Nephron (organoid): ENCODE measurements around the gene SRRM2.

Experiments
- H3K27ac Mint-ChIP-seq, 3 experiments: 2 replicates each; pipeline ENCODE4 v1.8.0; 2020; ENCODE audit warnings: mixed read lengths in 3 of 3, mild to moderate bottlenecking in 2 of 3, moderate library complexity in 1 of 3
- H3K27me3 Mint-ChIP-seq: 2 replicates; pipeline ENCODE4 v1.8.0; 2021; ENCODE audit warnings: low read depth, mild to moderate bottlenecking, moderate library complexity, mixed read lengths
- H3K36me3 Mint-ChIP-seq: 2 replicates; pipeline ENCODE4 v1.8.0; 2020; ENCODE audit warnings: low read depth, mixed read lengths
- H3K4me1 Mint-ChIP-seq: 2 replicates; pipeline ENCODE4 v1.8.0; 2020; ENCODE audit warnings: mixed read lengths
- H3K4me3 Mint-ChIP-seq, 3 experiments: 2 replicates each; pipeline ENCODE4 v1.8.0; 2020; ENCODE audit warnings: mild to moderate bottlenecking in 3 of 3, mixed read lengths in 3 of 3, moderate library complexity in 2 of 3
- H3K9me3 Mint-ChIP-seq: 2 replicates; pipeline ENCODE4 v1.8.0; 2020; ENCODE audit warnings: mixed read lengths
- TF ChIP-seq, protein P1 (sequence below), 3 experiments: fragments of 200-600 bp; sonication (generic); IDR thresholded peaks; one replicate each; pipeline ENCODE4 v1.5.0; 2021; ENCODE audit warnings: antibody characterized with exemption in 3 of 3; ENCODE audit not compliant: unreplicated experiment in 3 of 3

SRRM2 gene

GRCh38 chr16:2734844-2735515 is 17.5 kb upstream of the SRRM2 start:
- Mint-ChIP-seq H3K27me3 (peaks cover 3% of the 10 kb centered on the region), H3K36me3 (no peaks in the 10 kb centered on the region), H3K9me3 (no peaks in the 10 kb centered on the region), H3K27ac (no peak overlapping the region), H3K4me1 (no peaks in the 10 kb centered on the region), H3K4me3 (no peak overlapping the region)
- TF ChIP-seq, protein P1, sequence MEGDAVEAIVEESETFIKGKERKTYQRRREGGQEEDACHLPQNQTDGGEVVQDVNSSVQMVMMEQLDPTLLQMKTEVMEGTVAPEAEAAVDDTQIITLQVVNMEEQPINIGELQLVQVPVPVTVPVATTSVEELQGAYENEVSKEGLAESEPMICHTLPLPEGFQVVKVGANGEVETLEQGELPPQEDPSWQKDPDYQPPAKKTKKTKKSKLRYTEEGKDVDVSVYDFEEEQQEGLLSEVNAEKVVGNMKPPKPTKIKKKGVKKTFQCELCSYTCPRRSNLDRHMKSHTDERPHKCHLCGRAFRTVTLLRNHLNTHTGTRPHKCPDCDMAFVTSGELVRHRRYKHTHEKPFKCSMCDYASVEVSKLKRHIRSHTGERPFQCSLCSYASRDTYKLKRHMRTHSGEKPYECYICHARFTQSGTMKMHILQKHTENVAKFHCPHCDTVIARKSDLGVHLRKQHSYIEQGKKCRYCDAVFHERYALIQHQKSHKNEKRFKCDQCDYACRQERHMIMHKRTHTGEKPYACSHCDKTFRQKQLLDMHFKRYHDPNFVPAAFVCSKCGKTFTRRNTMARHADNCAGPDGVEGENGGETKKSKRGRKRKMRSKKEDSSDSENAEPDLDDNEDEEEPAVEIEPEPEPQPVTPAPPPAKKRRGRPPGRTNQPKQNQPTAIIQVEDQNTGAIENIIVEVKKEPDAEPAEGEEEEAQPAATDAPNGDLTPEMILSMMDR (IDR thresholded peaks at IDR 0.05; ENCODE audit: unreplicated experiment in 3 of 3) = no peak

- no peaks in the 10 kb centered on the region for H3K36me3 Mint-ChIP-seq
- no peaks in the 10 kb centered on the region for H3K4me1 Mint-ChIP-seq
- H3K9me3 Mint-ChIP-seq = no peaks in the 10 kb centered on the region
- H3K27ac Mint-ChIP-seq = no peak overlapping the region
- H3K4me3 Mint-ChIP-seq = no peak overlapping the region
- H3K27me3 Mint-ChIP-seq = peaks cover 3% of the 10 kb centered on the region
- TF ChIP-seq, protein P1 (IDR thresholded peaks at IDR 0.05; ENCODE audit: unreplicated experiment in 3 of 3) = no peak
These were observed 15.8 kb upstream of the SRRM2 start for GRCh38 chr16:2736476-2737237.

- no peak overlapping the region for H3K27ac Mint-ChIP-seq
- H3K27me3 Mint-ChIP-seq = peaks cover 3% of the 10 kb centered on the region
- H3K4me3 Mint-ChIP-seq = no peak overlapping the region
- no peaks in the 10 kb centered on the region for H3K4me1 Mint-ChIP-seq
- no peaks in the 10 kb centered on the region for H3K9me3 Mint-ChIP-seq
- no peaks in the 10 kb centered on the region for H3K36me3 Mint-ChIP-seq
- TF ChIP-seq, protein P1 (IDR thresholded peaks at IDR 0.05; ENCODE audit: unreplicated experiment in 3 of 3) = no peak
These were observed 15.2 kb upstream of the SRRM2 start for GRCh38 chr16:2737238-2737605.

DNA sequence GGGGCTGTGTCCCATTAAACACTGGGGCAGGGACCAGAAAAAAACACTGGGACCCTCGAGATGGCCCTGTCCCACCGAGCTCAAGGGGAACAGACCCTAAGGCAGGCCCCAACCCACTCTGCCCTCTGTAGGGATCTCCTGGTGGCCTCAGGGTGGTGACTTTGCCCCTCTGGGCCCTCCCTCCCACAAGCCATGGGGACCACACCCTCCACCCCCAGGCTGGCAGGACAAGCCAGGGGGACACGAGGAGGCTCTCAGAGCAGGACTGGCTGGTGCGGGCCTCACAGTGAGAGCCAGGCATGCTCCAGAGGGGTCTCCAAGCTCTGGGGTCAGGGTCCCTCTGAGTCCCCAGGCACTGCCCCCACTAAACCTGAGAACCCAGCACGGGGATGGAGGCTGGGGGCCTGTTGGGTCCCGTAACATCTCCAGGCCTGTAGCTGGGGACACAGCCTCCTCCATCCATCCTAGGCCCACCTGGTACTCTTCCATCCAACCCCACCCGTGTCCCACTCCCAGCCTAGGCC is 14.5 kb upstream of the SRRM2 start:
- no peaks in the 10 kb centered on the region for H3K9me3 Mint-ChIP-seq
- no peaks in the 10 kb centered on the region for H3K36me3 Mint-ChIP-seq
- TF ChIP-seq, protein P1 (IDR thresholded peaks at IDR 0.05; ENCODE audit: unreplicated experiment in 3 of 3) = no peak
- H3K4me3 Mint-ChIP-seq = no peak overlapping the region
- no peaks in the 10 kb centered on the region for H3K4me1 Mint-ChIP-seq
- H3K27me3 Mint-ChIP-seq = peaks cover 3% of the 10 kb centered on the region
- H3K27ac Mint-ChIP-seq = no peak overlapping the region

GRCh38 chr16:2738615-2739014 is 13.8 kb upstream of the SRRM2 start:
- TF ChIP-seq, protein P1 (IDR thresholded peaks at IDR 0.05; ENCODE audit: unreplicated experiment in 3 of 3) = no peak
- Mint-ChIP-seq H3K27ac (no peak overlapping the region), H3K27me3 (peaks cover 3% of the 10 kb centered on the region), H3K4me3 (no peak overlapping the region), H3K36me3 (no peaks in the 10 kb centered on the region), H3K4me1 (no peaks in the 10 kb centered on the region), H3K9me3 (no peaks in the 10 kb centered on the region)
